Stimulated activated CD8-positive, alpha-beta memory T cell treated with anti-CD3 and anti-CD28 coated beads, Interleukin-7, amount 100 ng/mL, for 48 hours (primary cell): Measurements from ENCODE around the gene C19orf73.
"Not testable (repeated sequence)": the region's sequence is repeated elsewhere in the genome, so short reads cannot be mapped to it uniquely, and the experiment has no call there.

Experiments
- DNase-seq, 2 donors: peaks; one replicate each; pipeline ENCODE4 v3.0.0-alpha.2; 2020; ENCODE audit warnings: low read depth in 1 of 2; ENCODE audit errors: extremely low read depth in 1 of 2

C19orf73 gene

GRCh38 chr19:49103331-49104085, 15.4 kb downstream of the C19orf73 start:
- no peak for DNase-seq

GRCh38 chr19:49102303-49102702, 16.6 kb downstream of the C19orf73 start:
- no peak for DNase-seq

DNA sequence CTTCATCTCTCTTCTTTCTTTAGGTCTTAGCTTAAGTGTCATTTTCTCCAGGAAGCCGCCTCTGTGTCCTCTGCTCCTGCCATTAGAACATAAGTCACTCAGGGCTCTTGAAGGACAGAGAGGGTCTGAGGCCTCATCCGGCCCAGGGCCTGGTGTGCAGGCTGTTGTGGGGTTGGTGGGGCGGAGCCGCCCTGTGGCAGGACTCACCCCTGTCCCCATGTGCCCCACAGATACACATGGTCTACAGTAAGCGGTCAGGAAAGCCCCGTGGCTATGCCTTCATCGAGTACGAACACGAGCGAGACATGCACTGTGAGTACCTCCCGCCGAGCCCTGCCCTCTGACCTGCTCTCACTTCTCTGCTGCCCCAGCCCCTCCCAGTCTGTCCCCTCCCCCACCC, 17.8 kb downstream of the C19orf73 start:
- DNase-seq, result no peak

- DNase-seq, result no peak
Observed at GRCh38 chr19:49098795-49099194, 20.1 kb downstream of the C19orf73 start.

- DNase-seq, result peak; percentile 30 to 40
Observed at GRCh38 chr19:49097453-49098288, 21.3 kb downstream of the C19orf73 start.

DNA sequence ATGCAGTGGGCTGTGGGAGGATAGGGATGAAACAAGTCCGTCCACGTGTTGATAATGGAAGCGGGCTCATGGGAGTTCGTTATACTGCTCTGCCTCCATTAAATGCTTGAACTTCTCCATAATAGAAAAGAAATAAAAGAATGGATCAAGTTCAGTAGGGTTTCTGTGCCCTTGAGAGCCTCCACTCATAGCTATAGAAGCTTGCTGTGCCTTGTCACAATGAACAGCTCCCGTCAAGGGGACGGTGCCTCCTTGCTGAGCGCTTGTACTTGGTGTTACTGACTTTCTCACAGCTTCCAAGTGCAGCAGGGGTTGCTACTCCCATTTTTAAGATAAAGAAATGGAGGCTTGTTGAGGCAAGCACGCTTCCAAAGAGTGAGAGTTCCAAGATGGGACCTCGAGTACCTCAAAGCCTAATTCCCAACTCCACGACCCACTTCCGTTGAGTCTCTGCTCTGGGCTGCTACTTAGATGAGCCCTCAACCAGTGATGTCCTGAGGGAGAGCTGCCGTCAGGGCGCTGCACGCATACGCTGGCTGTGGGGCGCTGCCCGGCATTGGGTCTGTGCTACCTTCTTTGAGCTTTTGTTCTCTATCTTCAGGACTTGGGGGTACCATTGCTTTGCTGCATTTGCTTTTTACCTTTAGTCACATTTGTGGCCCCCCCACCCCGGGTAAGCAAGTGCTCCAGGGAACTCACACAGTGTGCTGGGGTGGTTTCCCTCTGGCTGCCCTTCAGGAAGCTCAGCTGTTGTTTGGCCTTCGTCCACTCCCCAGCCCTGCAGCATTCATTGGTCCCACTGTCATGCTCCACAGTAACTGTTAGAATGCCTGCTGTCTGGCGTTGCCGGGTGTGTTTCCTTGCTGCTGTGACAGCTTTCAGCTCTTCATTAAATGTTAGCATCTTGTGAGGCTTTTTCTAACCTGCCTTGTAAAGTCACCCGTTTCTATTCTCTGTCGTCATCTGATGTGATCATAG, 24.1 kb downstream of the C19orf73 start:
- DNase-seq, result no peak

DNA sequence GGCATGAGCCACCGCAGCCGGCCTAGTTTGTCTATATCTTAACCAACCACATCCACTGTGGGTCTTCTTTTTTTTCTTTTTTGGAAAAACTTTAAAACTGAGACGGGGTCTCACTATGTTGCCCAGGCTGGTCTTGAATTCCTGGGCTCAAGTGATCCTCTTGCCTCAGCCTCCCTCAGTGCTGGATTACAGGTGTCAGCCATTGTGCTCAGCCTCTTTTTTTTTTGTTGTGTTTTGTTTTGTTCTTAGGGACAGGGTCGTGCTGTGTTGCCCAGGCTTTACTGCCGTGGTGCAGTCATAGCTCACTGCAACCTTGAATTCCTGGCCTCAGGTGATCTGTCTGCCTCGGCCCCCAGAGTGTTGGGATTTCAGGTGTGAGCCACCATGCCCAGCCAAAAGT, 26.3 kb downstream of the C19orf73 start:
- no peak for DNase-seq

DNA sequence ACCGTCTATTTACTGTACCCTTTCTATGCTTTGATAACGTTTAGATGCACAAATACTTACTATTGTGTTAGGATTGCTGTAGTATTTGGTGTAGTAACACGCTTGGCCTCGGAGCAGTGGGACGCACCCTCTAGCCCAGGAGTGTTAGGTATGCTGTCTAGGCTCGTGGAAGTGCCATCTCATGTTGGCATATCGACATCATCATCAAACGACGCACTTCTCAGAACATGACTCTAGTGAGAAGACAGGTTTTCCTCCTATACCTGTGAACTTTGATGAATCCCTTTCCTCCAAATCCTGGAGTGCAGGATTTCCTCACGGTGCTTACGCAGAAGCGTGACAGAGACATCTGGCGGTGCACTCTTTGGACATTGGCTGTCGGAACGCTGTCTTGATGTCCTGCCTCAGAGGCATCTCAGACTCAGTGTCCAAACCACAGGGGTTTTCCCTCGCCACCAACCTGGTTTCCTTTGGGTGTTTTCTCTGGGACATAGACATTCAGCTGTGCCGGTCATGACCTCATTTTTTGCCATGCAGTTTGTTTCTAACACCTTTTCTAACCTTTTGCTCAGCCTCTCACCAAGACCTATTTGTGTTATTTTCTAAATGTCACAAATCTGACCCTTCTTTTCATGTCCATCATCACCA, 27.4 kb downstream of the C19orf73 start:
- DNase-seq, result no peak

- no peak for DNase-seq
Observed at GRCh38 chr19:49086296-49086695, 32.6 kb downstream of the C19orf73 start.

DNA sequence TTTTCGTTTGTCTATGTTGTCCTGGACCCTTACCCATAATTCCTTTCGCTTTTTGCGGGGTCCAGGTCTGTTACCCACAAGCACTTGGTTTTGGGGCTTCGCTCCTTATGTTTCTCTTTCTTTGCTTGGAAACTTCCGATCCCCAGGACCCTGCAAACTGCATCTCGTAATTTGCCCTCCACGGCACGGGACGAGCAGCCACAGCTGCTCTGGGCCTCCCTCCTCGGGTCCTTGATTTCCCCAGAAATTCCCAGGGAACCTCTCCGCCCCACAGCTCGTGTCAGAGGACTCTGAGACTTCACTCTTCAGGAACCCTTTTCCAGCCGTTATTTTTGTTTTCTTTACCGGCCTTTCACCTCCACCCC, 33.1 kb downstream of the C19orf73 start:
- no peak for DNase-seq

DNA sequence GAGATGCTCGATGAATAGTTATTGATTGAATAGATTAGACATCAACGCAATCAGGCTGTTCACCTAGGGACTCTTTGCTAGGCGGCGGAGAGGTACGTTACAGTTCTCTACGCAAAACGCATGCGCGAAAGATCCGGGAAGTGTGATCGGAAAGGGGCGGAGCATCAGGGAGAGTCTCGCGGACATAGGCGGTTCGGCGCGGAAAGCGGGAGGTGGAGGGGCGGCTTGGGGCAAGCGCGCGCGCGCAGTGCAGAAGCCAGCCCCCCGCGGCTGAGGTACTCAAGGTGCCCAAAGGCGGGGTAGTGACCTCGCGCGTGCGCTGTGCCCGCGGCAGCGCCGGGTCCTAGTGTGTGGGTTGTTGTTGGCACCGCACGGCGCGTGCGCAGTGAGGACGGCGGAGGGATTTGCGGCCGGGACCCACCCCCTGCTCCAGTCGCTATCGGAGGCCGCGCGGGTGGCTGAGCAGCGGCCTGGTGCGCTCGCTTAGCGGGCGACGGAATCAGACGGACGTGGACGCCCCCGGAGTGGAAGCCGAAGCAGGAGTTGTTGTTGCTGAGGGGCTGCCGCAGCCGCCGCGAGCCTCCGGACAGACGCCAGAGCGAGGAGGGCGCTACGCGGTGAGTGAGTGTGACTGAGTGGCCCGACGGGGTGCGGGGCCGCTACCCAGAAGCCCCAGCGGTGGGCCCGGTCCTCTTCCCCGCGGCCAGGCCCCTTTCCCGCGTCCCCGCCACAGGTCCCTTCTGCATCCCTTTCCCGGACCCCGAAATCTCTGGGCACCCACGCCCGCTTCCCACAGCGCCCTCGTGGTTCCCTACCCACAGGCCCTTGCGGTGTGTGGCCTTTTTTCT, 33.7 kb downstream of the C19orf73 start, which contains the start of gene SNRNP70:
Gene SNRNP70 (plus strand): TSS at position 432 of the 848 bp plus-strand sequence. CDS start 964 bp downstream, outside the sequence.
- DNase-seq, result peak; percentile 99

- no peak for DNase-seq
Observed at GRCh38 chr19:49084206-49085019, 34.5 kb downstream of the C19orf73 start.

GRCh38 chr19:49081273-49081672, 37.7 kb downstream of the C19orf73 start:
- no peak for DNase-seq

DNA sequence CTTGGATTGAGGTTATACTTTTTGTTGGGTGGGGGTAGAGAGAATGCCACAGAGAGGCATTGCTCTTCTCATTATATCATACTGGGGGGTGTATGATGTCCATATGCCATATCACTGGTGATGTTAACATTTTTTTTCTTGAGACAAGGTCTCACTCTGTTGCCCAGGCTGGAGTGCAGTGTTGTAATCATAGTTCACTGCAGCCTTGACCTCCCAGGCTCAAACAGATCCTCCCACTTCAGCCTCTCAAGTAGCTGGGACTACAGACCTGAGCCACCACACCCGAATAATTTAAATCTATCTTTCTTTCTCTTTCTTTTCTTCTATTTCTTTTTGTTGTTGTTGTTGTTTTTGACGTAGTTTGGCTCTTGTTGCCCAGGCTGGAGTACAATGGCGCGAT, 38.6 kb downstream of the C19orf73 start:
- no peak for DNase-seq

- DNase-seq, result not testable (repeated sequence)
Observed at GRCh38 chr19:49074869-49075268, 44.1 kb downstream of the C19orf73 start.

DNA sequence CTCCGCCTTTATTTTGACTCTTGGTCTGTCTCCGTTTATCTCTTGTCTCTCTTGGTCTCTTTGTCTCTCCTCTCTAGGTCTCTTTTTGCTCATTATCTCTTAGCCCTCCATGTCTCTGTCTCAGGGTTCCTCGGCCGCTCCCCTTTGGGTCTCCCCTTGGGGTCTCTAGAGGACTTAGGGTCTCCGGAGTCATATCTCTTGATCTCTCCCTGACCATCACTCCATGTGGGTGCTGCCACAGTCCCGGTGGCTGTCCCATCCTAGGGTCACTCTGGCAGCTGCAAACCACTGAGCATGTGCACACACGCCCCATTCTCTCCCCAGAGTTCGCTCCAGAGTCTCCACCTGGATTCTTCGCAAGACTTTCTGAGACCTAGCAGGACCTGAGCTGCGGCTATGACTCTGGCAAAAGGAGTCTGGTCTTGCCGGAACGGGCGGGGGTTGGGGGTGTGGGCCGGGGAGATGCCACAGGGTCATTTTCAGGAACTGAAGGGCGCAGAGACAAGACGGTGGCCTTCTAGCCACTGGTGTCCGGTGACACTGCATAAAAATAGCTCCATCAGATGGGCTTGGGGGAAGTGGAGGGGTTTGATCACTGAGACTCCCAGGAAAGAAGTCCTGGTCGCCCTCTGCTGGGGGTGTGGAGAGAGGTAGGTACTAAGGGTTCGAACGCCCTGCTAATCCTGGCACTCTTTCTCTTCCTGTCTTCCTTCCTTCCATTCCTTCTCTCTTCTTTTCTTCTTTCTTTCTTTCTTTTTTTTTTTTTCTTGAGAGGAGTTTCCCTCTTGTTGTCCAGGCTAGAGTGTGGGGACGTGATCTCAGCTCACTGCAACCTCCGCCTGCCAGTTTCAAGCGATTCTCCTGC, 45.2 kb downstream of the C19orf73 start:
- no peak for DNase-seq

DNA sequence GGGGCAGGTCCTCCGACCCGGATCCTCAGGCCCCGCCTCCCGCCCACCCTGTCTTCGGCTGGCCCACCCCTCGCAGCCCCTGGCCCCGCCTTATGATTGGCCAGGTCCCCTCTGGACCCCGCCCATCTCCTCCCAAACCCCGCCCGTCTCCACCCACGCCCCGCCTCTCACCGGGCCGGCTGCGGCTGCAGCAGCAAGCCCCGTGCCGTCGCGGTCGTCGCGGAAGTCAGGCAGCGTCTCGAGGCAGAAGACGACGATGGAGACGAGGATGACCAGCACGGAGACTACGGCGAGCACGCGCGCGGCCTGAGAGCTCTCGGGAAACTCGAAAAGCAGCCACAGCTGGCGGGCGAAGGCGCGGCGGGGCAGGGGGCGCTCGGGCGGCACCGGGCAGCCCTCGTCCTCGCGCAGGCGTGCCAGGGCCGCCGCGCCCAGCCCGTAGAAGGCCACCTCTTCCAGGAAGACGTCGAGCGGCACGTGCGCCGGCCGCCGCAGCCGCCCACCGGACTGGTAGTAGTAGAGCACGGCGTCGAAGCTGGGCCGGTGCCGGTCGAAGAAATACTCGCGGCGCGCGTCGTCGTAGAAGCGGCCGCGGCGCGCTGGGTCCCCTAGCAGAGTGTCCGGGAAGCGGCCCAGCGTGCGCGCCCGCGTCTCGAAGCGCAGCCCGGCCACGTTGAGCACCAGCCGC, 46.9 kb downstream of the C19orf73 start:
- DNase-seq, result no peak
